Measurements from ENCODE around the gene COL3A1. TPM values are rescaled to one million over a fixed set of nuclear protein-coding genes. Genes with fewer than 3 reads are reported as not detected.

Gene COL3A1
- total RNA-seq, 4 donors from 2014 or later = 211 to 408 (median 347) TPM

GRCh38 chr2:189037518-189037917 is 63.3 kb downstream of the COL3A1 start:
- Histone ChIP-seq H3K36me3 (peaks cover 4 to 75% of the 10 kb centered on the region in 2 donors), H3K27ac (no peak overlapping the region), H3K27me3 (no peaks in the 10 kb centered on the region), H3K9me3 (no peaks in the 10 kb centered on the region), H3K4me1 (peaks cover 0 to 19% (median 0%) of the 10 kb centered on the region in 3 donors), H3K4me3 (no peak overlapping the region)
- WGBS, 2 donors (ENCODE audit: low coverage in 1 of 2) = 80 to 94% methylated on average over 1 of the region's 1 CpG
- TF ChIP-seq POLR2A (IDR thresholded peaks at IDR 0.05) (no peak), POLR2AphosphoS5 (IDR thresholded peaks at IDR 0.05) (no peak), EP300 (IDR thresholded peaks at IDR 0.05) (no peak), CTCF (IDR thresholded peaks at IDR 0.05) (no peak)
- no peak for ATAC-seq

GRCh38 chr2:189045836-189046235 is 71.7 kb downstream of the COL3A1 start:
- Histone ChIP-seq H3K27me3 (no peaks in the 10 kb centered on the region), H3K27ac (no peak overlapping the region), H3K4me3 (no peak overlapping the region), H3K4me1 (no peaks in the 10 kb centered on the region), H3K9me3 (no peaks in the 10 kb centered on the region), H3K36me3 (peaks cover 3 to 65% of the 10 kb centered on the region in 2 donors)
- no peak for ATAC-seq
- WGBS, 2 donors (ENCODE audit: low coverage in 1 of 2) = 90 to 95% methylated on average over 3 of the region's 3 CpGs
- TF ChIP-seq POLR2AphosphoS5 (IDR thresholded peaks at IDR 0.05) (no peak), EP300 (IDR thresholded peaks at IDR 0.05) (no peak), CTCF (IDR thresholded peaks at IDR 0.05) (no peak), POLR2A (IDR thresholded peaks at IDR 0.05) (no peak)

GRCh38 chr2:189046320-189046719 is 72.1 kb downstream of the COL3A1 start:
- 29 to 44% methylated on average over 2 of the region's 2 CpGs for WGBS, 2 donors (ENCODE audit: low coverage in 1 of 2)
- no peak for TF ChIP-seq POLR2A (IDR thresholded peaks at IDR 0.05)
- no peak for TF ChIP-seq EP300 (IDR thresholded peaks at IDR 0.05)
- no peak for TF ChIP-seq POLR2AphosphoS5 (IDR thresholded peaks at IDR 0.05)
- TF ChIP-seq CTCF (IDR thresholded peaks at IDR 0.05) = no peak
- peaks cover 3 to 65% of the 10 kb centered on the region in 2 donors for H3K36me3 ChIP-seq
- no peaks in the 10 kb centered on the region for H3K27me3 ChIP-seq
- no peaks in the 10 kb centered on the region for H3K4me1 ChIP-seq
- no peak overlapping the region for H3K4me3 ChIP-seq
- H3K9me3 ChIP-seq = no peaks in the 10 kb centered on the region
- H3K27ac ChIP-seq = no peak overlapping the region
- ATAC-seq = no peak

- Histone ChIP-seq H3K4me1 (no peaks in the 10 kb centered on the region), H3K9me3 (no peaks in the 10 kb centered on the region), H3K36me3 (peaks cover 3 to 70% of the 10 kb centered on the region in 2 donors), H3K27ac (no peak overlapping the region), H3K4me3 (no peak overlapping the region), H3K27me3 (no peaks in the 10 kb centered on the region)
- TF ChIP-seq POLR2A (IDR thresholded peaks at IDR 0.05) (no peak), CTCF (IDR thresholded peaks at IDR 0.05) (no peak), POLR2AphosphoS5 (IDR thresholded peaks at IDR 0.05) (no peak), EP300 (IDR thresholded peaks at IDR 0.05) (no peak)
- 85 to 90% methylated on average over 4 of the region's 4 CpGs for WGBS, 2 donors (ENCODE audit: low coverage in 1 of 2)
- no peak for ATAC-seq
Observed at GRCh38 chr2:189047171-189047888, 73.2 kb downstream of the COL3A1 start.

GRCh38 chr2:189048189-189048588 is 74.0 kb downstream of the COL3A1 start:
- Histone ChIP-seq H3K36me3 (peaks cover 3 to 70% of the 10 kb centered on the region in 2 donors), H3K4me1 (no peaks in the 10 kb centered on the region), H3K27me3 (no peaks in the 10 kb centered on the region), H3K4me3 (no peak overlapping the region), H3K27ac (no peak overlapping the region), H3K9me3 (no peaks in the 10 kb centered on the region)
- TF ChIP-seq POLR2AphosphoS5 (IDR thresholded peaks at IDR 0.05) (no peak), POLR2A (IDR thresholded peaks at IDR 0.05) (no peak), EP300 (IDR thresholded peaks at IDR 0.05) (no peak), CTCF (IDR thresholded peaks at IDR 0.05) (no peak)
- ATAC-seq = no peak
- WGBS, 2 donors (ENCODE audit: low coverage in 1 of 2) = 76 to 88% methylated on average over 3 of the region's 3 CpGs
